T-helper 2 cell (primary cell): ENCODE measurements around the gene NEK6.

Experiments used
- DNase-seq, 5 experiments: peaks; one replicate each; pipeline versions ENCODE4 v3.0.0 to v3.0.0-alpha.2; 2012 to 2022

NEK6 gene

GRCh38 chr9:124279531-124280175 lies 21.9 kb downstream of the NEK6 start:
- no peak for DNase-seq

- no peak for DNase-seq
Measured at GRCh38 chr9:124280176-124280691, 22.5 kb downstream of the NEK6 start.

- no peak for DNase-seq
Measured at GRCh38 chr9:124281931-124282371, 24.2 kb downstream of the NEK6 start.

GRCh38 chr9:124282442-124283227 lies 24.9 kb downstream of the NEK6 start:
- no peak for DNase-seq

GRCh38 chr9:124283228-124283814 lies 25.6 kb downstream of the NEK6 start:
- no peak for DNase-seq

GRCh38 chr9:124284237-124284831 lies 26.6 kb downstream of the NEK6 start:
- DNase-seq: no peak

GRCh38 chr9:124284940-124285441 lies 27.2 kb downstream of the NEK6 start:
- DNase-seq: no peak

- no peak for DNase-seq
Measured at GRCh38 chr9:124285490-124285889, 27.7 kb downstream of the NEK6 start.

GRCh38 chr9:124285903-124286291 lies 28.1 kb downstream of the NEK6 start:
- peak in 2 of 5 experiments; percentile 42 to 87 for DNase-seq

- peak in 3 of 5 experiments; percentile 8 to 93 (median 57) for DNase-seq
Measured at GRCh38 chr9:124286292-124286931, 28.7 kb downstream of the NEK6 start.

GRCh38 chr9:124290053-124290591 lies 32.4 kb downstream of the NEK6 start:
- DNase-seq: no peak

- no peak for DNase-seq
Measured at GRCh38 chr9:124290743-124291554, 33.2 kb downstream of the NEK6 start.

- peak in 3 of 5 experiments; percentile 9 to 63 (median 24) for DNase-seq
Measured at GRCh38 chr9:124291801-124292396, 34.1 kb downstream of the NEK6 start.

- DNase-seq: no peak
Measured at GRCh38 chr9:124292696-124293593, 35.2 kb downstream of the NEK6 start.

- no peak for DNase-seq
Measured at GRCh38 chr9:124293718-124294506, 36.2 kb downstream of the NEK6 start.

- no peak for DNase-seq
Measured at GRCh38 chr9:124295159-124295794, 37.5 kb downstream of the NEK6 start.

- DNase-seq: no peak
Measured at GRCh38 chr9:124296094-124296493, 38.3 kb downstream of the NEK6 start.
